ENCODE measurements around the gene GJA4.

DNA sequence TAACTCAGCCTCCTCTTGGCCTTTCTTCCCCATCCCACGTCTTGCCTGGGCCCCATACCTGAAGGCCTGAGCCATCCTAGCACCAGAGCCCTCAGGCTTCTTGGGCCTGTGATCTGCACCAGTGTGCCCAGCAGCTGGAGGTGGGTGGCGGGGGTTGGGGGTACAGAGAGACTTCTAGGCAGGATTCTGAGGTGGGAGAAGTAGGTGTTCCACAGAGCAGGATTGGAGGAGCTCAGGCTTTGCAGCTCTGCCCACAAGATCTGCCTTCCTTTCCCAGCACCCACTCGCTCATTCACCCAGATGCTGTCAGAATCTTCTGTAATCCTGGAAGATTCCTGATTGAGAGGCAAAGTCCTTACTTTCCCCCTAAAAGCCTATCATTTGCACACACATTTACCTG is 47.9 kb upstream of the GJA4 start:
- TF ChIP-seq POLR2A (IDR thresholded peaks at IDR 0.05) (no peak), POLR2AphosphoS5 (IDR thresholded peaks at IDR 0.05) (no peak)
- TF ChIP-seq, protein P1, sequence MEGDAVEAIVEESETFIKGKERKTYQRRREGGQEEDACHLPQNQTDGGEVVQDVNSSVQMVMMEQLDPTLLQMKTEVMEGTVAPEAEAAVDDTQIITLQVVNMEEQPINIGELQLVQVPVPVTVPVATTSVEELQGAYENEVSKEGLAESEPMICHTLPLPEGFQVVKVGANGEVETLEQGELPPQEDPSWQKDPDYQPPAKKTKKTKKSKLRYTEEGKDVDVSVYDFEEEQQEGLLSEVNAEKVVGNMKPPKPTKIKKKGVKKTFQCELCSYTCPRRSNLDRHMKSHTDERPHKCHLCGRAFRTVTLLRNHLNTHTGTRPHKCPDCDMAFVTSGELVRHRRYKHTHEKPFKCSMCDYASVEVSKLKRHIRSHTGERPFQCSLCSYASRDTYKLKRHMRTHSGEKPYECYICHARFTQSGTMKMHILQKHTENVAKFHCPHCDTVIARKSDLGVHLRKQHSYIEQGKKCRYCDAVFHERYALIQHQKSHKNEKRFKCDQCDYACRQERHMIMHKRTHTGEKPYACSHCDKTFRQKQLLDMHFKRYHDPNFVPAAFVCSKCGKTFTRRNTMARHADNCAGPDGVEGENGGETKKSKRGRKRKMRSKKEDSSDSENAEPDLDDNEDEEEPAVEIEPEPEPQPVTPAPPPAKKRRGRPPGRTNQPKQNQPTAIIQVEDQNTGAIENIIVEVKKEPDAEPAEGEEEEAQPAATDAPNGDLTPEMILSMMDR (IDR thresholded peaks at IDR 0.05), result no peak
